HG02678 (cell line): ENCODE results near the gene GLIS1.

Experiments used
- ATAC-seq: cut with Tn5 transposase; IDR thresholded peaks from one replicate; pipeline ENCODE4 v1.9.1; 2021; ENCODE audit warnings: mild to moderate bottlenecking, moderate library complexity; ENCODE audit not compliant: unreplicated experiment

GLIS1 gene

GRCh38 chr1:53553734-53554509, 185.0 kb downstream of the GLIS1 start:
- ATAC-seq, result no peak

- no peak for ATAC-seq
Observed at GRCh38 chr1:53552981-53553733, 185.8 kb downstream of the GLIS1 start.

GRCh38 chr1:53552146-53552861, 186.7 kb downstream of the GLIS1 start:
- no peak for ATAC-seq

- ATAC-seq, result no peak
Observed at GRCh38 chr1:53551428-53551995, 187.5 kb downstream of the GLIS1 start.

- no peak for ATAC-seq
Observed at GRCh38 chr1:53550201-53550741, 188.7 kb downstream of the GLIS1 start.

- no peak for ATAC-seq
Observed at GRCh38 chr1:53549781-53550180, 189.2 kb downstream of the GLIS1 start.

- ATAC-seq, result no peak
Observed at GRCh38 chr1:53549287-53549686, 189.7 kb downstream of the GLIS1 start.

GRCh38 chr1:53548031-53548491, 190.9 kb downstream of the GLIS1 start:
- ATAC-seq, result no peak

GRCh38 chr1:53547231-53547790, 191.7 kb downstream of the GLIS1 start:
- ATAC-seq, result no peak

- ATAC-seq, result no peak
Observed at GRCh38 chr1:53546409-53547155, 192.4 kb downstream of the GLIS1 start.

- no peak for ATAC-seq
Observed at GRCh38 chr1:53545663-53546408, 193.1 kb downstream of the GLIS1 start.

GRCh38 chr1:53544728-53545515, 194.0 kb downstream of the GLIS1 start:
- ATAC-seq, result no peak

- ATAC-seq, result no peak
Observed at GRCh38 chr1:53543778-53544695, 194.9 kb downstream of the GLIS1 start.

- no peak for ATAC-seq
Observed at GRCh38 chr1:53543130-53543777, 195.7 kb downstream of the GLIS1 start.

- ATAC-seq, result no peak
Observed at GRCh38 chr1:53542551-53542950, 196.4 kb downstream of the GLIS1 start.

- no peak for ATAC-seq
Observed at GRCh38 chr1:53541761-53542550, 197.0 kb downstream of the GLIS1 start.
